Measurements from ENCODE around the gene SRSF4.
"Not testable (repeated sequence)": the region's sequence is repeated elsewhere in the genome, so short reads cannot be mapped to it uniquely, and the experiment has no call there.

SRSF4 gene

GRCh38 chr1:29222260-29222659 lies 40.6 kb upstream of the SRSF4 start:
- not testable (repeated sequence) for H3K27ac ChIP-seq (ENCODE audit: low read depth, low read length); H3K4me1 ChIP-seq (ENCODE audit: control insufficient read depth in 1 of 2, insufficient read depth in 2 of 2, low read length in 2 of 2); H3K27me3 ChIP-seq (ENCODE audit: insufficient read depth, low read length); H3K79me2 ChIP-seq (ENCODE audit: control insufficient read depth, insufficient read depth, low read length, poor library complexity); H3K4me3 ChIP-seq (ENCODE audit: low read depth, low read length); H4K12ac ChIP-seq (ENCODE audit: low read depth, low read length); H3K4ac ChIP-seq (ENCODE audit: low read depth, low read length); H3K79me1 ChIP-seq (ENCODE audit: low read length); H2BK5ac ChIP-seq (ENCODE audit: low read depth, low read length, poor library complexity); H3K9me3 ChIP-seq (ENCODE audit: insufficient read depth, low read depth, low read length); H4K91ac ChIP-seq (ENCODE audit: low read depth, low read length); H3K4me2 ChIP-seq (ENCODE audit: low read length); DNase-seq; H2BK12ac ChIP-seq (ENCODE audit: low read length); H4K8ac ChIP-seq (ENCODE audit: low read depth, low read length); H2AK5ac ChIP-seq (ENCODE audit: low read length); H3K14ac ChIP-seq (ENCODE audit: low read length); H3K23ac ChIP-seq (ENCODE audit: low read length); H3K9ac ChIP-seq (ENCODE audit: low read length); H3K36me3 ChIP-seq (ENCODE audit: control insufficient read depth in 1 of 2, insufficient read depth in 2 of 2, low read length in 2 of 2); H3K18ac ChIP-seq (ENCODE audit: low read length); H2AFZ ChIP-seq (ENCODE audit: insufficient read depth, low read length, poor library complexity); H2BK120ac ChIP-seq (ENCODE audit: insufficient read depth, low read length, poor library complexity)
- WGBS (ENCODE audit: extremely low coverage, insufficient coverage, insufficient read length): no CpG with 5 or more reads among the region's 6 CpGs

GRCh38 chr1:29221296-29221695 lies 39.6 kb upstream of the SRSF4 start:
- WGBS (ENCODE audit: extremely low coverage, insufficient coverage, insufficient read length): no CpG with 5 or more reads among the region's 3 CpGs
- Histone ChIP-seq H3K79me1 (ENCODE audit: low read length) (no peaks in the 10 kb centered on the region), H3K9me3 (ENCODE audit: insufficient read depth, low read depth, low read length) (no peaks in the 10 kb centered on the region), H3K9ac (ENCODE audit: low read length) (no peak overlapping the region), H2AK5ac (ENCODE audit: low read length) (no peak overlapping the region), H2BK5ac (ENCODE audit: low read depth, low read length, poor library complexity) (no peak overlapping the region), H3K27me3 (ENCODE audit: insufficient read depth, low read length) (no peaks in the 10 kb centered on the region), H2BK12ac (ENCODE audit: low read length) (no peak overlapping the region), H3K18ac (ENCODE audit: low read length) (no peak overlapping the region), H3K36me3 (ENCODE audit: control insufficient read depth in 1 of 2, insufficient read depth in 2 of 2, low read length in 2 of 2) (peaks cover 3 to 7% of the 10 kb centered on the region in 2 experiments), H4K91ac (ENCODE audit: low read depth, low read length) (no peak overlapping the region), H3K27ac (ENCODE audit: low read depth, low read length) (no peak overlapping the region), H3K23ac (ENCODE audit: low read length) (no peak overlapping the region), H3K4me3 (ENCODE audit: low read depth, low read length) (no peak overlapping the region), H3K4me2 (ENCODE audit: low read length) (no peak overlapping the region), H2AFZ (ENCODE audit: insufficient read depth, low read length, poor library complexity) (no peak overlapping the region), H3K79me2 (ENCODE audit: control insufficient read depth, insufficient read depth, low read length, poor library complexity) (no peaks in the 10 kb centered on the region), H3K4me1 (ENCODE audit: control insufficient read depth in 1 of 2, insufficient read depth in 2 of 2, low read length in 2 of 2) (peaks cover 3 to 6% of the 10 kb centered on the region in 2 experiments), H3K4ac (ENCODE audit: low read depth, low read length) (no peak overlapping the region), H3K14ac (ENCODE audit: low read length) (no peak overlapping the region), H4K12ac (ENCODE audit: low read depth, low read length) (no peak overlapping the region), H4K8ac (ENCODE audit: low read depth, low read length) (no peak overlapping the region), H2BK120ac (ENCODE audit: insufficient read depth, low read length, poor library complexity) (no peak overlapping the region)
- no peak for DNase-seq

- H3K9ac ChIP-seq (ENCODE audit: low read length): no peak overlapping the region
- no peak overlapping the region for H3K4me3 ChIP-seq (ENCODE audit: low read depth, low read length)
- H3K79me2 ChIP-seq (ENCODE audit: control insufficient read depth, insufficient read depth, low read length, poor library complexity): no peaks in the 10 kb centered on the region
- no peaks in the 10 kb centered on the region for H3K9me3 ChIP-seq (ENCODE audit: insufficient read depth, low read depth, low read length)
- H3K14ac ChIP-seq (ENCODE audit: low read length): no peak overlapping the region
- no peak overlapping the region for H4K12ac ChIP-seq (ENCODE audit: low read depth, low read length)
- H2AK5ac ChIP-seq (ENCODE audit: low read length): no peak overlapping the region
- H2BK12ac ChIP-seq (ENCODE audit: low read length): no peak overlapping the region
- no peak overlapping the region for H2BK5ac ChIP-seq (ENCODE audit: low read depth, low read length, poor library complexity)
- H4K8ac ChIP-seq (ENCODE audit: low read depth, low read length): no peak overlapping the region
- no peak overlapping the region for H2AFZ ChIP-seq (ENCODE audit: insufficient read depth, low read length, poor library complexity)
- DNase-seq: no peak
- H3K36me3 ChIP-seq (ENCODE audit: control insufficient read depth in 1 of 2, insufficient read depth in 2 of 2, low read length in 2 of 2): peaks cover 12 to 13% of the 10 kb centered on the region in 2 experiments
- H3K27ac ChIP-seq (ENCODE audit: low read depth, low read length): no peak overlapping the region
- H3K18ac ChIP-seq (ENCODE audit: low read length): no peak overlapping the region
- WGBS (ENCODE audit: extremely low coverage, insufficient coverage, insufficient read length): no CpG with 5 or more reads among the region's 2 CpGs
- H2BK120ac ChIP-seq (ENCODE audit: insufficient read depth, low read length, poor library complexity): no peak overlapping the region
- H3K79me1 ChIP-seq (ENCODE audit: low read length): no peaks in the 10 kb centered on the region
- peaks cover 3 to 6% of the 10 kb centered on the region in 2 experiments for H3K4me1 ChIP-seq (ENCODE audit: control insufficient read depth in 1 of 2, insufficient read depth in 2 of 2, low read length in 2 of 2)
- no peak overlapping the region for H3K4me2 ChIP-seq (ENCODE audit: low read length)
- no peak overlapping the region for H4K91ac ChIP-seq (ENCODE audit: low read depth, low read length)
- H3K27me3 ChIP-seq (ENCODE audit: insufficient read depth, low read length): no peaks in the 10 kb centered on the region
- no peak overlapping the region for H3K4ac ChIP-seq (ENCODE audit: low read depth, low read length)
- H3K23ac ChIP-seq (ENCODE audit: low read length): no peak overlapping the region
Measured at GRCh38 chr1:29218223-29218622, 36.5 kb upstream of the SRSF4 start.

GRCh38 chr1:29217633-29218032 lies 35.9 kb upstream of the SRSF4 start:
- no peaks in the 10 kb centered on the region for H3K27me3 ChIP-seq (ENCODE audit: insufficient read depth, low read length)
- H2AK5ac ChIP-seq (ENCODE audit: low read length): no peak overlapping the region
- H3K4me3 ChIP-seq (ENCODE audit: low read depth, low read length): no peak overlapping the region
- no peak overlapping the region for H4K8ac ChIP-seq (ENCODE audit: low read depth, low read length)
- H3K79me1 ChIP-seq (ENCODE audit: low read length): no peaks in the 10 kb centered on the region
- H4K91ac ChIP-seq (ENCODE audit: low read depth, low read length): no peak overlapping the region
- no peak overlapping the region for H2BK5ac ChIP-seq (ENCODE audit: low read depth, low read length, poor library complexity)
- H3K27ac ChIP-seq (ENCODE audit: low read depth, low read length): no peak overlapping the region
- H3K14ac ChIP-seq (ENCODE audit: low read length): no peak overlapping the region
- WGBS (ENCODE audit: extremely low coverage, insufficient coverage, insufficient read length): no CpG with 5 or more reads among the region's 2 CpGs
- H3K23ac ChIP-seq (ENCODE audit: low read length): no peak overlapping the region
- no peak overlapping the region for H2AFZ ChIP-seq (ENCODE audit: insufficient read depth, low read length, poor library complexity)
- peaks cover 0 to 2% of the 10 kb centered on the region in 2 experiments for H3K4me1 ChIP-seq (ENCODE audit: control insufficient read depth in 1 of 2, insufficient read depth in 2 of 2, low read length in 2 of 2)
- H3K4ac ChIP-seq (ENCODE audit: low read depth, low read length): no peak overlapping the region
- no peak overlapping the region for H4K12ac ChIP-seq (ENCODE audit: low read depth, low read length)
- no peak overlapping the region for H2BK12ac ChIP-seq (ENCODE audit: low read length)
- no peaks in the 10 kb centered on the region for H3K9me3 ChIP-seq (ENCODE audit: insufficient read depth, low read depth, low read length)
- H2BK120ac ChIP-seq (ENCODE audit: insufficient read depth, low read length, poor library complexity): no peak overlapping the region
- no peak overlapping the region for H3K9ac ChIP-seq (ENCODE audit: low read length)
- no peaks in the 10 kb centered on the region for H3K79me2 ChIP-seq (ENCODE audit: control insufficient read depth, insufficient read depth, low read length, poor library complexity)
- no peak overlapping the region for H3K18ac ChIP-seq (ENCODE audit: low read length)
- DNase-seq: no peak
- H3K36me3 ChIP-seq (ENCODE audit: control insufficient read depth in 1 of 2, insufficient read depth in 2 of 2, low read length in 2 of 2): peaks cover 17% of the 10 kb centered on the region in 2 experiments
- no peak overlapping the region for H3K4me2 ChIP-seq (ENCODE audit: low read length)
